Measurements from ENCODE around the gene APBA2.

DNA sequence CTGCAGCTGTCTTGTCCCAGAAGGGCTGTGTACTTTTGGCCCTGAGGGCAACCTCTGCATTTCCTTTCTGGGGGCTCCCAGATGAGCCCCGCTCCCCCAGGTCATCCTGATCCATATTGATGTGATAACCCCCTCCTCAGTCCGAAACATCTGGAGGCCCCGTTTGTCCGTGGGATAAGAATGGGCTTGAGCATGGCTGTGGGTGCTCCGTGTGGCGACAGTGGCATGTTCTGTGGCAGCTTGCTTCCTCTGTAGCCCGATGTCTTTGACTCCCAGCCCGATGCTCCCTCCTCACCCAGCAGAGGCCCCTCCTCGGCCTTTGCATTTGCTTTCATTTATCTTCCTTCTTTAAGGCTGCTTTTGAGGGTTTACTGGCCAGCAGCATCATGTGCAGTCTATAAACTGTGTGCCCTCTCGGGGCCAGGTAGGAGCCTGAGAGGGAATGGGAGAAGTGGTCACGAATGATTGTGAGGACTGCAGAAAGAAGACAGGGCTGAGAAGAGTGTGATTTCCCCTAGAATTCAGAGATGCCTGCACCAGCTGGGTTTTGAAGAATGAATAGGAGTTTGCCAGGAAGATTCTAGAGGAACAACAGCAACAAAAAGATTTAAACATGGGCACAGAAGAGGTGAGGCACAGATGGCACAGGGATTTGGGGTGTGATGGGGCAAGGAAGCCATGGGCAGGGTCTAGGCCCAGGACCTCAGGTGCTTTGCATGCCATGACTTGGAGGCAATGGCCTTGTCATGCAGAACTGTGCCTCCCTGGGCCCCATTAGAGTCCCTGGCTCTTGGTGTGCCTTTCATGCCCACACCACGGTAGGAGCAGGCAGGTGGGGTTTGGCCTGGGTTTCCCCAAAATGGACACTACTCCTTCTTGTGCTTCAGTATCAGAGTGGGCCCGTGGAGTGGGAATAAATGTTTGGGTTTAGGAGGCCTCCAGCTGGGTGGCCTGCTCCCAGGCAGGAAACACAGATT lies 34.2 kb downstream of the APBA2 start:
- no peak for TF ChIP-seq POLR2A (IDR thresholded peaks at IDR 0.05; ENCODE audit: low read length)
- no peak for TF ChIP-seq GATA1 (IDR thresholded peaks at IDR 0.05; ENCODE audit: low read depth, low read length)
